Endodermal cell (in vitro differentiated cells): ENCODE data around the gene NEUROG3. TPM values are rescaled to one million over a fixed set of nuclear protein-coding genes. Genes with fewer than 3 reads are reported as not detected.

Source experiments
- DNase-seq: peaks from one replicate; pipeline ENCODE4 v3.0.0-alpha.2; 2017
- H3K27ac ChIP-seq: 2 replicates; pipeline ENCODE4 v1.5.1; 2013; ENCODE audit warnings: mild to moderate bottlenecking, low read depth, low read length, moderate library complexity
- H3K27me3 ChIP-seq: 2 replicates; pipeline ENCODE4 v1.6.1; 2013; ENCODE audit warnings: mild to moderate bottlenecking, low read length, moderate library complexity; ENCODE audit not compliant: insufficient read depth, control insufficient read depth, poor library complexity, severe bottlenecking
- H3K36me3 ChIP-seq: 2 replicates; pipeline ENCODE4 v1.7.0; 2013; ENCODE audit warnings: mild to moderate bottlenecking, low read length, moderate library complexity; ENCODE audit not compliant: control insufficient read depth, insufficient read depth
- H3K4me1 ChIP-seq: one replicate; pipeline ENCODE4 v1.7.0; 2013; ENCODE audit warnings: low read length; ENCODE audit not compliant: control insufficient read depth, insufficient read depth
- H3K4me3 ChIP-seq: 2 replicates; pipeline ENCODE4 v1.5.1; 2013; ENCODE audit warnings: mild to moderate bottlenecking, low read length, moderate library complexity
- H3K9ac ChIP-seq: 2 replicates; pipeline ENCODE4 v1.6.1; 2013; ENCODE audit warnings: mild to moderate bottlenecking, low read length, moderate library complexity; ENCODE audit not compliant: poor library complexity, severe bottlenecking; ENCODE audit errors: extremely low read depth
- H3K9me3 ChIP-seq: 2 replicates; pipeline ENCODE4 v1.6.1; 2013; ENCODE audit warnings: mild to moderate bottlenecking, low read length, moderate library complexity; ENCODE audit not compliant: control insufficient read depth
- H3K27ac Mint-ChIP-seq: 2 replicates; pipeline ENCODE4 v1.8.0; 2020; ENCODE audit warnings: mixed read lengths
- H3K27me3 Mint-ChIP-seq: 2 replicates; pipeline ENCODE4 v1.8.0; 2021; ENCODE audit warnings: mild to moderate bottlenecking, mixed read lengths; ENCODE audit not compliant: insufficient read depth
- H3K36me3 Mint-ChIP-seq: 2 replicates; pipeline ENCODE4 v1.8.0; 2020; ENCODE audit warnings: low read depth, mixed read lengths
- H3K4me1 Mint-ChIP-seq: 2 replicates; pipeline ENCODE4 v1.8.0; 2020; ENCODE audit warnings: mixed read lengths
- H3K4me3 Mint-ChIP-seq: 2 replicates; pipeline ENCODE4 v1.8.0; 2020; ENCODE audit warnings: mild to moderate bottlenecking, moderate library complexity, mixed read lengths
- H3K9me3 Mint-ChIP-seq: 2 replicates; pipeline ENCODE4 v1.8.0; 2020; ENCODE audit warnings: mild to moderate bottlenecking, mixed read lengths
- WGBS, 2 experiments: methylation state at CpG; one replicate each; pipeline versions ENCODE4 v1.1.5 to v1.1.7; 2013; ENCODE audit warnings: missing lambda C conversion rate in 2 of 2, mixed read lengths in 1 of 2; ENCODE audit not compliant: insufficient coverage in 1 of 2, insufficient read length in 1 of 2; 5-methylcytosine and 5-hydroxymethylcytosine counted together
- total RNA-seq, 2 donors: library from RNA; stranded (reverse); fragmentation: NEBNext Ultra II Directional in 1 of 2; extraction: Animal tissue kit (Norgen Biotek cat#: 25700) in 1 of 2; gene quantifications; 2 replicates in 1 of 2; 3 replicates in 1 of 2; pipeline ENCODE4 v1.2.1, GENCODE V29; 2021
- TF ChIP-seq, protein P1 (sequence below): fragments of 200-600 bp; sonication (generic); conservative IDR thresholded peaks from 2 replicates; pipeline ENCODE4 v1.5.0; 2021; ENCODE audit warnings: antibody characterized with exemption, mild to moderate bottlenecking

The NEUROG3 gene
- total RNA-seq, 2 donors from 2014 or later, result not detected

DNA sequence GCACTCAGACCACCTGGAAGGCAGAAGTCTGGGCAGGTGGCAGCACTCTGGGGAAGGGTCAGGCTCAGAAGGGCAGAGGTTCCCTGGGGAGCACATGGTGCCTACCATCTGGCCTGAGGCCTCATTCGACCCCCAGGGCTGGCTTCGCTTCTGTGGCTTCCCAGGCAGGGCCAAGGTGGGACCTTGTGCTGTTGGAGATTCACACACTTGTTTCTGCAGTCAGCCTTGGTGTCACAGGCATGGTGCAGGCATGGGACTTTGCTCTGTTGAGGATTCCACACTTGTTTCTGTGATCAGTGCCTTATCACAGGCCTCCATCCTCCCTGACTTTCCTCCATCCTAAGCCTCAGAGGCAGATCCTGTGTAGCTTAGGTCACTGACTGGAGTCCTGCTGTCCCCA lies 45.5 kb upstream of the NEUROG3 start:
- Mint-ChIP-seq H3K4me1 (no peaks in the 10 kb centered on the region), H3K27ac (no peak overlapping the region), H3K9me3 (peaks cover 20% of the 10 kb centered on the region), H3K4me3 (no peak overlapping the region), H3K36me3 (no peaks in the 10 kb centered on the region), H3K27me3 (peaks cover 18% of the 10 kb centered on the region)
- TF ChIP-seq, protein P1, sequence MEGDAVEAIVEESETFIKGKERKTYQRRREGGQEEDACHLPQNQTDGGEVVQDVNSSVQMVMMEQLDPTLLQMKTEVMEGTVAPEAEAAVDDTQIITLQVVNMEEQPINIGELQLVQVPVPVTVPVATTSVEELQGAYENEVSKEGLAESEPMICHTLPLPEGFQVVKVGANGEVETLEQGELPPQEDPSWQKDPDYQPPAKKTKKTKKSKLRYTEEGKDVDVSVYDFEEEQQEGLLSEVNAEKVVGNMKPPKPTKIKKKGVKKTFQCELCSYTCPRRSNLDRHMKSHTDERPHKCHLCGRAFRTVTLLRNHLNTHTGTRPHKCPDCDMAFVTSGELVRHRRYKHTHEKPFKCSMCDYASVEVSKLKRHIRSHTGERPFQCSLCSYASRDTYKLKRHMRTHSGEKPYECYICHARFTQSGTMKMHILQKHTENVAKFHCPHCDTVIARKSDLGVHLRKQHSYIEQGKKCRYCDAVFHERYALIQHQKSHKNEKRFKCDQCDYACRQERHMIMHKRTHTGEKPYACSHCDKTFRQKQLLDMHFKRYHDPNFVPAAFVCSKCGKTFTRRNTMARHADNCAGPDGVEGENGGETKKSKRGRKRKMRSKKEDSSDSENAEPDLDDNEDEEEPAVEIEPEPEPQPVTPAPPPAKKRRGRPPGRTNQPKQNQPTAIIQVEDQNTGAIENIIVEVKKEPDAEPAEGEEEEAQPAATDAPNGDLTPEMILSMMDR, result no peak
- DNase-seq, result no peak
- no peaks in the 10 kb centered on the region for H3K36me3 ChIP-seq
- 83 to 90% methylated on average over 2 of the region's 2 CpGs for WGBS, 2 experiments
- H3K27me3 ChIP-seq, result peaks cover 6% of the 10 kb centered on the region
- peaks cover 21% of the 10 kb centered on the region for H3K9me3 ChIP-seq
- H3K27ac ChIP-seq, result no peak overlapping the region
- no peaks in the 10 kb centered on the region for H3K4me1 ChIP-seq
- no peak overlapping the region for H3K4me3 ChIP-seq
- H3K9ac ChIP-seq, result no peak overlapping the region

DNA sequence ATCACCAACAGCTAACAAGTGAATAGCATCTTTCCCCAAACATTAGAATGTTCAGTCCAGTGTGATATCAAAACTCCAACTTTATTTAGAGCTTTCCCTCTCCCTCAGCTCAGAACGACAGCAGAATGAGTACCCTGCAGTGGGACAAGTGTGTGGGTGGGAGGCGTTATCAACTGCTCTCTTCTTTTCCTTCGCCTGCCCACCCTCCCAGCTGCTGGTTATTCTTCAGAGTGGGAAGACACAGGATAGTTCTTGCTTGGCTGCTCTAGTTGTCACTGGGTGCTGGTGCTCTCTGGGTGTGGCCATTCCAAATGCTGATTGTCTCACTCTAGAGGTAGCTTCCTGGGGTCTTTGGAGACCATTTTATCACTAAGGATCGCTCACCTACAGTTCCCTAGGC lies 43.1 kb upstream of the NEUROG3 start:
- no peak overlapping the region for H3K4me3 ChIP-seq
- Mint-ChIP-seq H3K4me1 (no peaks in the 10 kb centered on the region), H3K4me3 (no peak overlapping the region), H3K36me3 (no peaks in the 10 kb centered on the region), H3K9me3 (peaks cover 18% of the 10 kb centered on the region), H3K27me3 (peaks cover 27% of the 10 kb centered on the region), H3K27ac (no peak overlapping the region)
- DNase-seq, result no peak
- H3K9ac ChIP-seq, result no peak overlapping the region
- H3K9me3 ChIP-seq, result peaks cover 11% of the 10 kb centered on the region
- no peaks in the 10 kb centered on the region for H3K4me1 ChIP-seq
- H3K27me3 ChIP-seq, result peaks cover 6% of the 10 kb centered on the region
- H3K36me3 ChIP-seq, result no peaks in the 10 kb centered on the region
- 91 to 93% methylated on average over 3 to 4 of the region's 4 CpGs for WGBS, 2 experiments
- no peak overlapping the region for H3K27ac ChIP-seq
- TF ChIP-seq, protein P1, result no peak

DNA sequence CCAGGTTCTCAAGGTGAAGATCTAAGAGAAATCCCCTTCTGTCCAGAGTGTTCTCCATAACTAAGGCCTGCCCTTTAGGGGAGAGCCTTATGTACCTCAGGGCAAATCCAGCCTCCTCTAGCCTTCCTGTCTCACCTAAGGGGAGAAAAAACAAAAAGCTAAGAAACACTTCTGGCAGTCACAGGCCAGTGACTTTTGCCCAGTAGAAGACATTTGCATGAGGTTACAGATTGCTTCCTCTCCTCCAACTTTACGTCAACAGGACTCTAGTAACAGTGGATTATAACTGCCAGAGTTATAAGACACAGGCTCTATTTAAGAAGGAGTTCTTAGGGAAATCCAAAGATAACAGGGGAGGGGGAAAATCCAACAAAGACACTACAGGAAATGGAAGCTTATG lies 40.9 kb upstream of the NEUROG3 start:
- Mint-ChIP-seq H3K36me3 (no peaks in the 10 kb centered on the region), H3K9me3 (peaks cover 31% of the 10 kb centered on the region), H3K27me3 (peaks cover 33% of the 10 kb centered on the region), H3K4me3 (no peak overlapping the region), H3K27ac (no peak overlapping the region), H3K4me1 (no peaks in the 10 kb centered on the region)
- Histone ChIP-seq H3K4me3 (no peak overlapping the region), H3K27ac (no peak overlapping the region), H3K27me3 (peaks cover 6% of the 10 kb centered on the region), H3K9me3 (peaks cover 20% of the 10 kb centered on the region), H3K36me3 (no peaks in the 10 kb centered on the region), H3K9ac (no peak overlapping the region), H3K4me1 (no peaks in the 10 kb centered on the region)
- 100% methylated on average over 1 of the region's 1 CpG for WGBS, 2 experiments
- DNase-seq, result no peak
- TF ChIP-seq, protein P1, result no peak
